Adipose tissue (tissue), 3 donors: ENCODE data around the gene CPED1. TPM values are rescaled to one million over a fixed set of nuclear protein-coding genes. Genes with fewer than 3 reads are reported as not detected.
"Not testable (repeated sequence)": the region's sequence is repeated elsewhere in the genome, so short reads cannot be mapped to it uniquely, and the experiment has no call there.

ENCODE experiments used
- H3K27ac ChIP-seq: one replicate; pipeline ENCODE4 v1.5.1; 2013; ENCODE audit warnings: low read depth, low read length
- WGBS, 3 donors: extraction: QIAGEN DNeasy Blood & Tissue Kit; methylation state at CpG; one replicate each; pipeline ENCODE4 v1.1.7; 2013; 5-methylcytosine and 5-hydroxymethylcytosine counted together
- polyA plus RNA-seq, 3 donors: library from polyadenylated mRNA; stranded (reverse); fragments of 200-250 nt; gene quantifications; one replicate each; pipeline ENCODE4 v1.2.3, GENCODE V29; 2013
- donor health status: healthy with polysubstance abuse.
- donor health status: Bipolar disorder and iron deficiency.
- donor health status: healthy.

CPED1 gene
- polyA plus RNA-seq, 3 donors: 0.92 to 15.1 (median 13.9) TPM

- WGBS, 3 donors: 45 to 93% (median 52%) methylated on average over 1 of the region's 1 CpG
- no peak overlapping the region for H3K27ac ChIP-seq
Observed at GRCh38 chr7:120973849-120974248, 14.7 kb upstream of the CPED1 start.

GRCh38 chr7:120979765-120980499 lies 8.6 kb upstream of the CPED1 start:
- H3K27ac ChIP-seq: no peak overlapping the region
- WGBS, 3 donors: 9 to 13% (median 10%) methylated on average over 1 of the region's 1 CpG

- H3K27ac ChIP-seq: no peak overlapping the region
- 83 to 89% (median 88%) methylated on average over 1 of the region's 1 CpG for WGBS, 3 donors
Observed at GRCh38 chr7:120981117-120981516, 7.4 kb upstream of the CPED1 start.

- H3K27ac ChIP-seq: no peak overlapping the region
- WGBS, 3 donors: 73 to 81% (median 77%) methylated on average over 4 of the region's 4 CpGs
Observed at GRCh38 chr7:120981888-120982615, 6.5 kb upstream of the CPED1 start.

- H3K27ac ChIP-seq: not testable (repeated sequence)
- 93 to 94% (median 93%) methylated on average over 5 of the region's 8 CpGs for WGBS, 3 donors
Observed at GRCh38 chr7:120983592-120983991, 4.9 kb upstream of the CPED1 start.

GRCh38 chr7:120984406-120984805 lies 4.1 kb upstream of the CPED1 start:
- 73 to 96% (median 90%) methylated on average over 3 of the region's 3 CpGs for WGBS, 3 donors
- H3K27ac ChIP-seq: no peak overlapping the region

GRCh38 chr7:120985130-120985758 lies 3.3 kb upstream of the CPED1 start:
- 36 to 49% (median 42%) methylated on average over 2 of the region's 2 CpGs for WGBS, 3 donors
- H3K27ac ChIP-seq: no peak overlapping the region

- no peak overlapping the region for H3K27ac ChIP-seq
- WGBS, 3 donors: 79 to 85% (median 83%) methylated on average over 2 of the region's 2 CpGs
Observed at GRCh38 chr7:120985839-120986238, 2.7 kb upstream of the CPED1 start.

- WGBS, 3 donors: 58 to 89% (median 77%) methylated on average over 2 of the region's 2 CpGs
- no peak overlapping the region for H3K27ac ChIP-seq
Observed at GRCh38 chr7:120986650-120987049, 1.9 kb upstream of the CPED1 start.

- H3K27ac ChIP-seq: no peak overlapping the region
- 0 to 1% (median 0%) methylated on average over 3 of the region's 3 CpGs for WGBS, 3 donors
Observed at GRCh38 chr7:120987280-120987679, 1.2 kb upstream of the CPED1 start.

GRCh38 chr7:120987683-120988590 lies 574 bp upstream of the CPED1 start:
- WGBS, 3 donors: 1% methylated on average over 12 of the region's 12 CpGs
- no peak overlapping the region for H3K27ac ChIP-seq

- WGBS, 3 donors: 13 to 62% (median 14%) methylated on average over 15 of the region's 15 CpGs
Observed at GRCh38 chr7:120989257-120990220, 1.0 kb downstream of the CPED1 start.

GRCh38 chr7:120990468-120991118 lies 2.1 kb downstream of the CPED1 start:
- H3K27ac ChIP-seq: no peak overlapping the region
- 69 to 86% (median 73%) methylated on average over 6 of the region's 6 CpGs for WGBS, 3 donors

More at GRCh38 chr7:120989257-120990220, 1.0 kb downstream of the CPED1 start:
- H3K27ac ChIP-seq: no peak overlapping the region

GRCh38 chr7:120991161-120991560 lies 2.6 kb downstream of the CPED1 start:
- no peak overlapping the region for H3K27ac ChIP-seq
- 37 to 82% (median 52%) methylated on average over 1 of the region's 1 CpG for WGBS, 3 donors

- 9 to 39% (median 17%) methylated on average over 2 of the region's 2 CpGs for WGBS, 3 donors
- H3K27ac ChIP-seq: no peak overlapping the region
Observed at GRCh38 chr7:120991581-120991980, 3.1 kb downstream of the CPED1 start.

- H3K27ac ChIP-seq: no peak overlapping the region
Observed at GRCh38 chr7:120992272-120992964, 3.9 kb downstream of the CPED1 start.
